Trophoblast cell (in vitro differentiated cells and primary cell): ENCODE results near the gene PFKFB2.

ENCODE experiments used
- DNase-seq, 2 donors: peaks; one replicate each; pipeline ENCODE4 v3.0.0-alpha.2; 2016
- H2AFZ ChIP-seq: 2 replicates; pipeline ENCODE4 v1.6.1; 2013; ENCODE audit warnings: low read length, moderate library complexity, mild to moderate bottlenecking; ENCODE audit not compliant: insufficient read depth, poor library complexity
- H2AK5ac ChIP-seq: 2 replicates; pipeline ENCODE4 v1.6.1; 2013; ENCODE audit warnings: mild to moderate bottlenecking, low read length
- H2BK120ac ChIP-seq: 2 replicates; pipeline ENCODE4 v1.6.1; 2013; ENCODE audit warnings: low read length, mild to moderate bottlenecking, moderate library complexity; ENCODE audit not compliant: insufficient read depth, poor library complexity
- H2BK12ac ChIP-seq: 2 replicates; pipeline ENCODE4 v1.6.1; 2013; ENCODE audit warnings: mild to moderate bottlenecking, low read length, moderate library complexity
- H2BK5ac ChIP-seq: 2 replicates; pipeline ENCODE4 v1.6.1; 2013; ENCODE audit warnings: low read length, low read depth, moderate library complexity, mild to moderate bottlenecking; ENCODE audit not compliant: poor library complexity
- H3K14ac ChIP-seq: 2 replicates; pipeline ENCODE4 v1.6.1; 2013; ENCODE audit warnings: mild to moderate bottlenecking, low read length
- H3K18ac ChIP-seq: 2 replicates; pipeline ENCODE4 v1.6.1; 2013; ENCODE audit warnings: mild to moderate bottlenecking, low read length
- H3K23ac ChIP-seq: 2 replicates; pipeline ENCODE4 v1.6.1; 2013; ENCODE audit warnings: low read length
- H3K27ac ChIP-seq: 2 replicates; pipeline ENCODE4 v1.5.1; 2013; ENCODE audit warnings: low read depth, mild to moderate bottlenecking, inconsistent platforms, low read length, moderate library complexity
- H3K27me3 ChIP-seq: 2 replicates; pipeline ENCODE4 v1.6.1; 2013; ENCODE audit warnings: inconsistent platforms, mild to moderate bottlenecking, low read length, moderate library complexity; ENCODE audit not compliant: insufficient read depth
- H3K36me3 ChIP-seq, 2 experiments: 1 replicate in 1 of 2; 2 replicates in 1 of 2; pipeline ENCODE4 v1.6.1; 2013; ENCODE audit warnings: low read length in 2 of 2, mild to moderate bottlenecking in 2 of 2, moderate library complexity in 1 of 2; ENCODE audit not compliant: insufficient read depth in 2 of 2, control insufficient read depth in 1 of 2
- H3K4ac ChIP-seq: 2 replicates; pipeline ENCODE4 v1.6.1; 2013; ENCODE audit warnings: low read depth, mild to moderate bottlenecking, low read length, moderate library complexity
- H3K4me1 ChIP-seq, 2 experiments: 1 replicate in 1 of 2; 2 replicates in 1 of 2; pipeline ENCODE4 v1.6.1; 2013; ENCODE audit warnings: low read length in 2 of 2, mild to moderate bottlenecking in 2 of 2, moderate library complexity in 1 of 2; ENCODE audit not compliant: insufficient read depth in 2 of 2, control insufficient read depth in 1 of 2
- H3K4me2 ChIP-seq: 2 replicates; pipeline ENCODE4 v1.6.1; 2013; ENCODE audit warnings: inconsistent platforms, mild to moderate bottlenecking, low read length, moderate library complexity
- H3K4me3 ChIP-seq: 2 replicates; pipeline ENCODE4 v1.5.1; 2013; ENCODE audit warnings: mild to moderate bottlenecking, low read depth, low read length, inconsistent platforms
- H3K79me1 ChIP-seq: one replicate; pipeline ENCODE4 v1.6.1; 2013; ENCODE audit warnings: low read length
- H3K79me2 ChIP-seq: 2 replicates; pipeline ENCODE4 v1.6.1; 2013; ENCODE audit warnings: low read length, mild to moderate bottlenecking; ENCODE audit not compliant: control insufficient read depth, insufficient read depth, poor library complexity
- H3K9ac ChIP-seq: 2 replicates; pipeline ENCODE4 v1.6.1; 2013; ENCODE audit warnings: mild to moderate bottlenecking, low read length
- H3K9me3 ChIP-seq: 2 replicates; pipeline ENCODE4 v1.6.1; 2013; ENCODE audit warnings: low read depth, mild to moderate bottlenecking, control low read depth, inconsistent platforms, low read length; ENCODE audit not compliant: insufficient read depth
- H4K12ac ChIP-seq: 2 replicates; pipeline ENCODE4 v1.6.1; 2013; ENCODE audit warnings: low read depth, mild to moderate bottlenecking, low read length, moderate library complexity
- H4K8ac ChIP-seq: 2 replicates; pipeline ENCODE4 v1.6.1; 2013; ENCODE audit warnings: low read depth, mild to moderate bottlenecking, low read length, moderate library complexity
- H4K91ac ChIP-seq: one replicate; pipeline ENCODE4 v1.6.1; 2013; ENCODE audit warnings: low read depth, mild to moderate bottlenecking, low read length, moderate library complexity
- WGBS: extraction: QIAGEN DNeasy Blood & Tissue Kit; methylation state at CpG from one replicate; pipeline ENCODE4 v1.1.7; 2013; ENCODE audit warnings: missing lambda C conversion rate; ENCODE audit not compliant: insufficient read length, insufficient coverage; ENCODE audit errors: extremely low coverage; 5-methylcytosine and 5-hydroxymethylcytosine counted together

PFKFB2 gene

GRCh38 chr1:207088701-207089626 lies 35.9 kb downstream of the PFKFB2 start, which contains the start of gene C4BPB:
Gene C4BPB (plus strand): TSS chr1:207088860. CDS start chr1:207089532, 672 bp downstream.
- peaks cover 3% of the 10 kb centered on the region for H3K79me1 ChIP-seq
- H3K18ac ChIP-seq, result no peak within 1 kb of the TSS
- peak within 1 kb of the TSS; percentile 39 for H4K91ac ChIP-seq
- peak in 1 of 2 donors; percentile 26 for DNase-seq
- H3K4ac ChIP-seq, result no peak within 1 kb of the TSS
- H4K12ac ChIP-seq, result no peak within 1 kb of the TSS
- WGBS, result no CpG with 5 or more reads among the region's 9 CpGs
- H3K4me1 ChIP-seq, result peaks cover 11 to 12% of the 10 kb centered on the region in 2 experiments
- no peaks in the 10 kb centered on the region for H3K79me2 ChIP-seq
- peak within 1 kb of the TSS; percentile 45 for H2AFZ ChIP-seq
- peak within 1 kb of the TSS; percentile 80 for H2BK120ac ChIP-seq
- no peak within 1 kb of the TSS for H3K9ac ChIP-seq
- no peaks in the 10 kb centered on the region for H3K36me3 ChIP-seq
- peak within 1 kb of the TSS; percentile 86 for H2BK12ac ChIP-seq
- H3K23ac ChIP-seq, result no peak within 1 kb of the TSS
- peak within 1 kb of the TSS; percentile 31 for H2BK5ac ChIP-seq
- no peak within 1 kb of the TSS for H3K4me2 ChIP-seq
- peak within 1 kb of the TSS; percentile 7 for H3K14ac ChIP-seq
- H4K8ac ChIP-seq, result no peak within 1 kb of the TSS
- H3K27me3 ChIP-seq, result no peaks in the 10 kb centered on the region
- no peak within 1 kb of the TSS for H3K4me3 ChIP-seq
- H3K27ac ChIP-seq, result peak within 1 kb of the TSS; percentile 20
- H3K9me3 ChIP-seq, result no peaks in the 10 kb centered on the region
- H2AK5ac ChIP-seq, result no peak within 1 kb of the TSS

GRCh38 chr1:207089627-207090355 lies 36.7 kb downstream of the PFKFB2 start:
- no peak overlapping the region for H4K91ac ChIP-seq
- no peak overlapping the region for H3K4me3 ChIP-seq
- peaks cover 10 to 11% of the 10 kb centered on the region in 2 experiments for H3K4me1 ChIP-seq
- H3K27me3 ChIP-seq, result no peaks in the 10 kb centered on the region
- no peak for DNase-seq
- H3K4ac ChIP-seq, result no peak overlapping the region
- no peaks in the 10 kb centered on the region for H3K79me2 ChIP-seq
- no peak overlapping the region for H3K23ac ChIP-seq
- H3K36me3 ChIP-seq, result no peaks in the 10 kb centered on the region
- H4K12ac ChIP-seq, result no peak overlapping the region
- no peak overlapping the region for H3K4me2 ChIP-seq
- H3K18ac ChIP-seq, result no peak overlapping the region
- no peak overlapping the region for H2BK12ac ChIP-seq
- no peak overlapping the region for H2AK5ac ChIP-seq
- H3K9ac ChIP-seq, result no peak overlapping the region
- no peak overlapping the region for H2AFZ ChIP-seq
- WGBS, result no CpG with 5 or more reads among the region's 17 CpGs
- H4K8ac ChIP-seq, result no peak overlapping the region
- no peak overlapping the region for H2BK5ac ChIP-seq
- H3K27ac ChIP-seq, result no peak overlapping the region
- H3K9me3 ChIP-seq, result no peaks in the 10 kb centered on the region
- H2BK120ac ChIP-seq, result no peak overlapping the region
- H3K79me1 ChIP-seq, result peaks cover 3% of the 10 kb centered on the region
- H3K14ac ChIP-seq, result no peak overlapping the region

- no CpG with 5 or more reads among the region's 4 CpGs for WGBS
- Histone ChIP-seq H3K4me1 (peaks cover 6 to 9% of the 10 kb centered on the region in 2 experiments), H3K27ac (no peak overlapping the region), H3K18ac (no peak overlapping the region), H3K14ac (no peak overlapping the region), H3K9ac (no peak overlapping the region), H3K4me2 (no peak overlapping the region), H3K79me1 (peaks cover 2% of the 10 kb centered on the region), H3K79me2 (no peaks in the 10 kb centered on the region), H4K12ac (no peak overlapping the region), H2BK120ac (no peak overlapping the region), H3K4me3 (no peak overlapping the region), H2AK5ac (no peak overlapping the region), H3K4ac (no peak overlapping the region), H2BK12ac (no peak overlapping the region), H2BK5ac (no peak overlapping the region), H2AFZ (no peak overlapping the region), H3K36me3 (no peaks in the 10 kb centered on the region), H4K91ac (no peak overlapping the region), H3K9me3 (no peaks in the 10 kb centered on the region), H3K27me3 (no peaks in the 10 kb centered on the region), H3K23ac (no peak overlapping the region), H4K8ac (no peak overlapping the region)
- DNase-seq, result no peak
These were observed 38.3 kb downstream of the PFKFB2 start for GRCh38 chr1:207091200-207091908.

- H3K9ac ChIP-seq, result no peak overlapping the region
- no peaks in the 10 kb centered on the region for H3K36me3 ChIP-seq
- no peak overlapping the region for H3K18ac ChIP-seq
- no CpG with 5 or more reads among the region's 2 CpGs for WGBS
- no peak overlapping the region for H2AFZ ChIP-seq
- DNase-seq, result no peak
- H2BK12ac ChIP-seq, result no peak overlapping the region
- H3K4me3 ChIP-seq, result no peak overlapping the region
- no peak overlapping the region for H3K27ac ChIP-seq
- H3K4ac ChIP-seq, result no peak overlapping the region
- no peaks in the 10 kb centered on the region for H3K79me1 ChIP-seq
- no peak overlapping the region for H3K14ac ChIP-seq
- H2BK5ac ChIP-seq, result no peak overlapping the region
- no peak overlapping the region for H4K8ac ChIP-seq
- no peaks in the 10 kb centered on the region for H3K79me2 ChIP-seq
- H3K23ac ChIP-seq, result no peak overlapping the region
- no peak overlapping the region for H2AK5ac ChIP-seq
- H4K91ac ChIP-seq, result no peak overlapping the region
- H3K4me2 ChIP-seq, result no peak overlapping the region
- H2BK120ac ChIP-seq, result no peak overlapping the region
- no peak overlapping the region for H4K12ac ChIP-seq
- no peaks in the 10 kb centered on the region for H3K27me3 ChIP-seq
- H3K4me1 ChIP-seq, result peaks cover under 1% of the 10 kb centered on the region in 2 experiments
- no peaks in the 10 kb centered on the region for H3K9me3 ChIP-seq
These were observed 40.9 kb downstream of the PFKFB2 start for GRCh38 chr1:207093944-207094343.
